Pancreas (tissue), 10 donors: Measurements from ENCODE around the gene CAPN12. TPM values are rescaled to one million over a fixed set of nuclear protein-coding genes. Genes with fewer than 3 reads are reported as not detected.
A peak's percentile ranks its signal among the peaks of the same experiment; 100 is the strongest.

Experiments used
- ATAC-seq, 4 donors: fragments of 200-7000 bp; cut with Tn5 transposase; one replicate each; pipeline versions ENCODE4 v1.8.0 to v1.9.1; 2020; ENCODE audit warnings: mild to moderate bottlenecking in 4 of 4, moderate library complexity in 4 of 4
- DNase-seq, 6 donors: peaks; one replicate each; pipeline ENCODE4 v3.0.0-alpha.2; 2020
- FAIRE-seq: peaks from 2 replicates; lab custom pipeline; 2012; peaks lifted over from hg19 to GRCh38; lab: Jason Lieb, UNC
- H3K27ac ChIP-seq, 4 donors: fragments of 200-600 bp; sonication (generic); 1 replicate in 3 of 4; 2 replicates in 1 of 4; pipeline versions ENCODE4 v1.5.0 to v1.8.0; 2020
- H3K27me3 ChIP-seq, 4 donors: fragments of 200-600 bp; one replicate each; pipeline ENCODE4 v1.8.0; 2021
- H3K36me3 ChIP-seq, 3 donors: fragments of 200-600 bp; sonication (generic) in 1 of 3; one replicate each; pipeline versions ENCODE4 v1.5.0 to v1.8.0; 2020 to 2021
- H3K4me1 ChIP-seq, 3 donors: fragments of 200-600 bp; one replicate each; pipeline ENCODE4 v1.8.0; 2021
- H3K4me3 ChIP-seq, 4 donors: fragments of 200-600 bp; sonication (generic) in 2 of 4; one replicate each; pipeline versions ENCODE4 v1.5.0 to v1.8.0; 2020 to 2021
- H3K9me3 ChIP-seq, 4 donors: fragments of 200-600 bp; one replicate each; pipeline ENCODE4 v1.8.0; 2021
- WGBS, 2 donors: extraction: QIAGEN DNeasy Blood & Tissue Kit; methylation state at CpG; one replicate each; pipeline ENCODE4 v1.1.7; 2013; 5-methylcytosine and 5-hydroxymethylcytosine counted together
- intact Hi-C, 3 donors: fragments of 100-400 bp; cut with DNase I; formaldehyde crosslinking; loops; one replicate each; pipeline versions ENCODE4 v1.11.1 to v1.14.2; 2022
- polyA plus RNA-seq, 2 donors: library from polyadenylated mRNA; stranded (reverse); fragments of 200-250 nt; gene quantifications; one replicate each; pipeline ENCODE4 v1.2.3, GENCODE V29; 2013
- total RNA-seq, 6 donors: library from RNA; stranded (reverse); fragmentation: NEBNext Ultra II Directional in 4 of 6; extraction: Animal tissue kit (Norgen Biotek cat#: 25700) in 4 of 6; gene quantifications; one replicate each; pipeline versions ENCODE4 v1.2.1 to v1.2.4, GENCODE V29; 2021 to 2023
- TF ChIP-seq, protein P1 (sequence below), 4 donors: fragments of 200-600 bp; sonication (generic) in 3 of 4; IDR thresholded peaks; one replicate each; pipeline versions ENCODE4 v1.5.0 to v1.8.0; 2021; ENCODE audit warnings: antibody characterized with exemption in 4 of 4
- donor health status: healthy with polysubstance abuse.
- donor health status: DM: no; HTN: no; CAD: no; lungs with moderate emphysema.
- donor health status: DM: no; HTN: no; CAD: no.
- donor health status: control.
- donor health status: control.
- donor health status: Bipolar disorder and iron deficiency.
- donor health status: DM: yes; HTN: yes; CAD: no.
- donor health status: DM: no; HTN: no; CAD: no.
- donor health status: DM: no; HTN: no; CAD: no.
- donor health status: DM: yes; HTN: yes; CAD: no.

The CAPN12 gene
- total and polyA plus RNA-seq, 8 donors, result 2.3 to 46.3 (median 8.0) TPM

DNA sequence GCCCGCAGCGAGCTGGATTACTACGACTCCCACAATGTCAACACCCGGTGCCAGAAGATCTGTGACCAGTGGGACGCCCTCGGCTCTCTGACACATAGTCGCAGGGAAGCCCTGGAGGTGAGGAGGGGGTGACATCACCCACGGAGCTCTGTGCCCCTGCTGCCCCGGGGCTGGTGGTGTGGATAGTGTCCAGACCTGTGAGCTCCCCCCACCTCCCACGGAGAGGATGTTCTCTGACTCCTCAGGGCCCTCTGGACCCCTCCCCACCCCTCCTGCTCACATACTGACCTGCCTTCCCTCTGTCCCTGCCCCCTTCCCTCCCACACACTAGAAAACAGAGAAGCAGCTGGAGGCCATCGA is 20.7 kb downstream of the CAPN12 start:
- peak in 1 of 6 donors; percentile 30 for DNase-seq
- H3K9me3 ChIP-seq, result no peaks in the 10 kb centered on the region
- peaks cover 9 to 86% (median 59%) of the 10 kb centered on the region in 3 donors for H3K36me3 ChIP-seq
- FAIRE-seq, result no peak
- H3K4me1 ChIP-seq, result no peaks in the 10 kb centered on the region
- TF ChIP-seq, protein P1, sequence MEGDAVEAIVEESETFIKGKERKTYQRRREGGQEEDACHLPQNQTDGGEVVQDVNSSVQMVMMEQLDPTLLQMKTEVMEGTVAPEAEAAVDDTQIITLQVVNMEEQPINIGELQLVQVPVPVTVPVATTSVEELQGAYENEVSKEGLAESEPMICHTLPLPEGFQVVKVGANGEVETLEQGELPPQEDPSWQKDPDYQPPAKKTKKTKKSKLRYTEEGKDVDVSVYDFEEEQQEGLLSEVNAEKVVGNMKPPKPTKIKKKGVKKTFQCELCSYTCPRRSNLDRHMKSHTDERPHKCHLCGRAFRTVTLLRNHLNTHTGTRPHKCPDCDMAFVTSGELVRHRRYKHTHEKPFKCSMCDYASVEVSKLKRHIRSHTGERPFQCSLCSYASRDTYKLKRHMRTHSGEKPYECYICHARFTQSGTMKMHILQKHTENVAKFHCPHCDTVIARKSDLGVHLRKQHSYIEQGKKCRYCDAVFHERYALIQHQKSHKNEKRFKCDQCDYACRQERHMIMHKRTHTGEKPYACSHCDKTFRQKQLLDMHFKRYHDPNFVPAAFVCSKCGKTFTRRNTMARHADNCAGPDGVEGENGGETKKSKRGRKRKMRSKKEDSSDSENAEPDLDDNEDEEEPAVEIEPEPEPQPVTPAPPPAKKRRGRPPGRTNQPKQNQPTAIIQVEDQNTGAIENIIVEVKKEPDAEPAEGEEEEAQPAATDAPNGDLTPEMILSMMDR (IDR thresholded peaks at IDR 0.05), result no peak
- no peak overlapping the region for H3K27ac ChIP-seq
- H3K27me3 ChIP-seq, result no peaks in the 10 kb centered on the region
- WGBS, 2 donors, result 73 to 82% methylated on average over 11 of the region's 11 CpGs
- intact Hi-C loops, result no loop called here
- no peak overlapping the region for H3K4me3 ChIP-seq
- no peak for ATAC-seq

- ATAC-seq (no peak), FAIRE-seq (no peak), DNase-seq (no peak)
- no peak overlapping the region for H3K4me3 ChIP-seq
- intact Hi-C loops, result no loop called here
- TF ChIP-seq, protein P1 (IDR thresholded peaks at IDR 0.05), result no peak
- peaks cover 9 to 85% (median 61%) of the 10 kb centered on the region in 3 donors for H3K36me3 ChIP-seq
- no peaks in the 10 kb centered on the region for H3K27me3 ChIP-seq
- 91 to 93% methylated on average over 10 of the region's 10 CpGs for WGBS, 2 donors
- no peaks in the 10 kb centered on the region for H3K9me3 ChIP-seq
- H3K27ac ChIP-seq, result peak overlapping the region in 3 of 4 donors; percentile 55 to 70 (median 63)
- H3K4me1 ChIP-seq, result no peaks in the 10 kb centered on the region
Measured at GRCh38 chr19:38722947-38723605, 21.2 kb downstream of the CAPN12 start.

DNA sequence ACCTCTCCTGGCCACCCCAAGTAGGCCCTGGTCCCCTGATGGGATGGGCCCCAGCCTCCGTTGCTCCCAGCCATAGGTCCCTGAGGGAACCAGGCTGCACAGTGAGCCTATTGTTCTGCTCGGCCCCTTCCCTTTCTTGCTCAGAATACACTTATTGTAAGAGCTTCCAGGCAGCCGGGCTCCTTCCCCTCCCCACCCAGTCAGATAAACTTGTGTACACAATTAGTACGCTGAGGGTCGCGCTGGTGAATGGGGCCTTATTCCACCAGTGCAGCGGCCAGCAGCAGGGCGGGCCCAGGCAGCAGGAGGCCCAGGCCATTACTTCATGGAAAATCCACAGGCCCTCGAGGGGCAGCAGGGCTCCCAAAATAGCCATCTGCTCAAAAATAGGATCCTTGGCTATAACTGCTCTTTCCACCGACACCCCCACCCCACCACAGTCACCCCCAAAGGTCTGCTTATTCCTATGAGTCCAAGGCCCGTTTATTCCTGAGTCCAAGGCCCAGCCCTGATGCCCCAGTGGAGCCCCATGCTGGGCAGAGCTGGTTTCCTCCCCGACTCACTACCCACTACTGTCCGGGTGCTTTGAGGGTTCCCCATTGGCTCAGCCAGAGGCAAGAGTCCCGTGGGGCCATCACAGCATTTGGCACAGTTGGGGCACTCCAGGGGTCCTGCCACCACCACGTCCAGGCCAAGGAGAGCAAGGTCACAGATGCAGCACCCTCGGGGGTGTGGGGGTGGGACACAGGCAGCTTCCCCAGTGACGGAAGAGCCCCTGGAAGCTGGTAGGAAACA is 22.1 kb downstream of the CAPN12 start:
- no peaks in the 10 kb centered on the region for H3K4me1 ChIP-seq
- H3K27ac ChIP-seq, result peak overlapping the region; percentile 24 to 70 (median 59)
- no peak overlapping the region for H3K4me3 ChIP-seq
- peaks cover 9 to 85% (median 69%) of the 10 kb centered on the region in 3 donors for H3K36me3 ChIP-seq
- intact Hi-C loops, result no loop called here
- FAIRE-seq, result no peak
- DNase-seq, result peak in 1 of 6 donors; percentile 29
- peak in 2 of 4 donors; percentile 39 for ATAC-seq
- no peaks in the 10 kb centered on the region for H3K27me3 ChIP-seq
- TF ChIP-seq, protein P1 (IDR thresholded peaks at IDR 0.05), result no peak
- WGBS, 2 donors, result 53 to 55% methylated on average over 17 of the region's 17 CpGs
- no peaks in the 10 kb centered on the region for H3K9me3 ChIP-seq

DNA sequence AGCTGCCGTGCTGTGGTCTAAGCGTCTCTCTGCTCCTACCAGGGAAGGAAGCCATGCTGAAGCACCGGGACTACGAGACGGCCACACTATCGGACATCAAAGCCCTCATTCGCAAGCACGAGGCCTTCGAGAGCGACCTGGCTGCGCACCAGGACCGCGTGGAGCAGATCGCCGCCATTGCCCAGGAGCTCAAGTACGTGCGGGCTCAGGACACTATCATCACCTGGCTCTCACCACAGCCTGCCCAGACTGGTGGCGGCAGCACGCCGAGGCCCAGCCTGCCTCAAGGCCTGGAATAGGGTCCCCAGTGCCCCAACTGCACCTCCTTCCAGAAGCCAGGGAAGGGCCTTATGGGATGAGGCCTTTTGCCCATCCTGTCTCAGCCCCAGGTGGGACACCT is 22.8 kb downstream of the CAPN12 start:
- ATAC-seq (no peak), FAIRE-seq (no peak), DNase-seq (no peak)
- Histone ChIP-seq H3K9me3 (no peaks in the 10 kb centered on the region), H3K4me3 (no peak overlapping the region), H3K27me3 (no peaks in the 10 kb centered on the region), H3K36me3 (peaks cover 9 to 85% (median 63%) of the 10 kb centered on the region in 3 donors), H3K4me1 (no peaks in the 10 kb centered on the region), H3K27ac (peak overlapping the region; percentile 24 to 70 (median 59))
- intact Hi-C loops, result no loop called here
- 89 to 92% methylated on average over 20 of the region's 20 CpGs for WGBS, 2 donors
- TF ChIP-seq, protein P1 (IDR thresholded peaks at IDR 0.05), result no peak
